ENCODE measurements around the gene C20orf96.
A peak's percentile ranks its signal among the peaks of the same experiment; 100 is the strongest.
"Not testable (repeated sequence)": the region's sequence is repeated elsewhere in the genome, so short reads cannot be mapped to it uniquely, and the experiment has no call there.

Gene C20orf96

DNA sequence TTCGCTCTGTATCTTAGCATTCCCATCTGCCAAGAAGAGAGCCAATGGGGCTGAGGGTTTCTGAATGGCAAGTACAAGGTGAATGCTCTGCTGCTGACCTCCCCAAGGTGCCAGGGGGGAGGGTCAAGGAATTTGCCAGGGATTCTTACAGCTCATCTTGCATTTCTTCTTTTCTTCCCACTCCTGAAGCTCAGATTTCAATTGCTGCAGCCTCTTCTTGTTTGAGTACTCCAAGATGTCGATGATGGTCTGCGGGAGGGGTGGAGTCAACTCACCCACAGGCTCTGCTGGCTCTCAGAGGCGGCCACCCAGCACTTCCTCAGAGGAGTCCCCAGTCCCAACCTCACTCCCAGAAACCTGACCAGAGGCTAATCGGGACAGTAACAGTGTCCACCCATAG, 12.4 kb downstream of the C20orf96 start:
- DNase-seq: no peak

DNA sequence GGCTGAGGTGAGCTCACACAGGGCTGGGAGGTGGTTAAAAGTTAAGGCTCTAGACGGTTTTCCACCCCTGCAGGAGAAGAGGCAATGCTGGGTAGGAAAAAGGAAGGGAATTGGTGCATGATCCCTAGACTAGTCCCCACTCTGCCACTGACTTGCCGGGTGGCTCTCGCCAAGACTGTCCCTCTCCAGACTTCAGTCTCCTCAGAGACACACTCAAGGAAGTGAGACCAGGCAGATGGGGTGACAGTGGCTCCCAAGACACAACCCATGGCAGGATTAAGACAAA, 13.1 kb downstream of the C20orf96 start:
- no peak for DNase-seq

DNA sequence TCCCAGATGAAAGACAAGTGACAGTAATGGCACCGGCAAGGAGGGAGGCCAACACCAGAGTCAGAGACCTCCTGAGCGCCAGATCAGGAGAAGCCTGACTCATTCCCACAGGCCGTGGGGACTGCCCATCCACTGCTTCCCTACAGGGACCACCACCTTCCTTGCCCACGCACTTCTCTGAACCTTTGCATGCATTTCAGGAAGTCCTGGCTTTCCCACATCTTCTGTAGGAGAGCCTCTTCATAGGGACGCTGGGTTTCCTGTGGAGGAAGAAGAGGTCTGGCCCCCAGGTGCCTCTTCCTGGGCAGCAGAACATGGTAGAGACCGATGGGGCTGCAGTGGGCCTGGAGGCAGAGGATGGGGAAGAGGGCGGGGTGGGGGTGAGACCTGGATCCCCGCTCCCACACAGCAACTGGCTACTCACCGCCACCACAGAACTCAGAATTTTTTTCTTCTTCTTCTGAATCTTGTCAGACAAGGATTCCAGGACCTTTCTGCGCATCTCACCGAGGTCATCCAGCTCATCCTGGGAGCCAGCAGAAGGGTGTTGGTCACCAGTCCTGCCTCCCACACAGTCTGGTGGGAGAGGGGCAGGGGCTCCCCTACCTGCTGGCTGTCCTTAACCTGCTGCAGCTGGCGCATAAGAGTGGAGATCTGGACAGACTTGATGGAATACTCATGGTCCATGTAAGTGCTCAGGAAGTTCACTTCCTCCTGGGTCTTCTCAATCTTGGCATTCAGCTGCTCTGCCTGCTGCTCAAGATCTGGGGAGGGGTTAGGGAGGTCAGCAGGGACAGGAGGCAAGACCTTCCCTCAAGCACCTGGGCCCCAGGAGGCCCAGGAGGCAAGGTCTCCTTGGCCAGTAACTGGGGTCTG, 13.7 kb downstream of the C20orf96 start:
- DNase-seq: no peak

DNA sequence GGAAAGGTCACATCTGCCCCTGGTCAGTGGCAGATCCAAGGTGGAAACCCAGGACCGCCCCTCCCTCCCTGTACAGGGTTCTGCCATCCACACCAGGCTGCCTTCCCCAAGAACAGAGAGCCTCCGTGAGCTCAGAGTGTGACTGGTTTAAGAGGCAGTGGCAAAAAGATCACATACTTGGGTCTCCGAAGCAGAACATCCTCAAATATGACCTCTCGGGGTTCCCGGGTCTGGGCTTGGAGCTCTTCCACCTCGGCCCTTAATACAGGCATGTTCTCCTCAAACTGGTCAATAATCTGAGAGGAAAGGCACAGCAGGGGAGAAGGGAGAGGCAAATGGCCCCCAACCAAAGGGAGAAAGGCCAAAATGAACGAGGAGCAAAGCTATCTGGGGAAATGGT, 14.8 kb downstream of the C20orf96 start:
- DNase-seq: no peak

DNA sequence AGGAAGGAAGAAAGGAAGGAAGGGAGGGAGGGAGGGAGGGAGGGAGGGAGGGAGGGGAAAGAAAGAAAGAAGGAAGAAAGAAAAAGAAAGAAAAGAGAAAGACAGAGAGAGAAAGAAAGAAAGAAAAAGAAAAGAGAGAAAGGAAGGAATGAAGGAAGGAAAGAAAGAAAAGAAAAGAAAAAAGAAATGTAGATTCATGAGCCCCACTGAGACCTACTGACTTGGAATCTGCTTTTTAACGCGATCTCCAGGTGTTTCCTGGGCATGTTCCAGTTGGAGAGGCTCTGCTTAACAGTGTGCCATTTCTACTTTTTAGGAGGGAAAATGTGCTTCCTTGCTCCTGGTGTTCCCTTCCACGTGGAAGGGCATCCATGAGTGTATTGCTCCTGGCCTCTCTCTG, 16.7 kb downstream of the C20orf96 start:
- no peak for DNase-seq

DNA sequence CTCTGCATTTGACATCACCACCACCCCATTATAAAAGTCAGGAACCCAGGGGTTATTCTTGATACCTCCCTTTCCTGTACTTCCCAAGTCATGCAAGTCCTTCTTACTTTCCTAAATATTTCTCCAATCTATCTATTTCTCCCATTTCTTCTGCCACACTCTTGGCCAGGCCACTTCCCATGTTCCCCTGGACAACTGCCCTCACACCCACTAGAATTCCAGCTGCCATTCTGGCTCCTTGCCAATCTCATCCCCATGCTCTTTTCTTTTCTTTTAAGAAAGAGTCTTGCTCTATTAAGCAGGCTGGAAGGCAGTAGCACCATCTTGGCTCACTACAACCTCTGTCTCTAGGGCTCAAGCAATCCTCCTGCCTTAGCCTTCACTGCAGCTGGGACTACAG, 17.8 kb downstream of the C20orf96 start:
- no peak for DNase-seq

DNA sequence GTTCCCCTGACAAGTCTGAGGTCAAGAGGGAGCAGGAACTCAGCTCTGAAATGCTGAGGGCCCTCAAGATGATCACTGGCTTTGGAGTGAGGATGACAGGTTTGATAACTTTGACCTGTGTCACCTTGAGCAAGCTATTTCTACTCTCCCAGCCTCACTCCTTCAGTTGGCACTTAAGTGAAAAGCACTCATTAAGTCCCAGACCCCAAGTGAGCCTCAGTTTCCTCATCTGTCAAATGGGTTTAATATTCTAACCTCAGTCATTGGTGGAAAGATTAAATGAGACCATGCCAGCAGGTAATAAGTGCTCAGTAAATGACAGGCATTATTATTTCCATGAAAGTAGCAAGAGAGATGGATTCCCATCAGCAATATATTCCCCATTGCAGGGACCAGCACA, 19.0 kb downstream of the C20orf96 start:
- no peak for DNase-seq

DNA sequence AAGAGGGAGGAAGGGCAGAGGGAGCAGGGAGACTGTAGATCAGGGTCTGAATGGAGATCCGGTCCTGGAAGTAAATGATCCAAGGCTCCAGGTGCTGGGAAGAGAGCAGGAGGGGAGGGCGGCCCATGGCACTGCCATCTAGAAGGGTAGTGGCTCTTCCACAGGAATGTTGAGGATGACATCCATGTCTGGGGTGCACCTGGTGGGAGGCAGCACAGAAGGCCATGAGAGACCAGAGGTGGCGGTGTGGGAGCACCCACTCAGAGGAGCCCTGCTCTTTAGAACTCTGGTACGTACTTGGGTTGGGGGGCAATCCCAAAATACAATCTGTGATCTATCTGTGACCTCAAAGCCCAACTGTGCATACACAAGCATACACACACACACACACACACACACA, 19.5 kb downstream of the C20orf96 start:
- DNase-seq: no peak

DNA sequence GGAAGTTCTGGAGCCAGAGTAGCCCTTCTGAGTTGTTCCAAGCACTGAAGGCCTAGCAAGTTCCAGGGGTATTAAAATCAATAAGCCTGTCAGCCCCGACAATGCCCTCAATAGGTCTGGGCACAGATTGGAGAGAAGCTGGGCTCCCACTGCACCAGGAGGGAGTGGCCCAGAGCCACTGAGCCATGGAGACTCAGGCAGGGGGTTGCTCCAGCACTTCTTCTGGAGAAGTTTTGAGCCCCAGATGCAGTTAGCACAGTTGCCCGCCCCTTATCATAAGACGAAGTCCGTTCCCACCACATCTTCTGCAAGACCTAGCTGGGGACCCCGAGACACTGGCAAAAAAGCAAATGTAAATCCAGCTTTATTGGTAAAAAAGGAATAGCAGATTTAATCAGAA, 20.0 kb downstream of the C20orf96 start:
- no peak for DNase-seq

DNA sequence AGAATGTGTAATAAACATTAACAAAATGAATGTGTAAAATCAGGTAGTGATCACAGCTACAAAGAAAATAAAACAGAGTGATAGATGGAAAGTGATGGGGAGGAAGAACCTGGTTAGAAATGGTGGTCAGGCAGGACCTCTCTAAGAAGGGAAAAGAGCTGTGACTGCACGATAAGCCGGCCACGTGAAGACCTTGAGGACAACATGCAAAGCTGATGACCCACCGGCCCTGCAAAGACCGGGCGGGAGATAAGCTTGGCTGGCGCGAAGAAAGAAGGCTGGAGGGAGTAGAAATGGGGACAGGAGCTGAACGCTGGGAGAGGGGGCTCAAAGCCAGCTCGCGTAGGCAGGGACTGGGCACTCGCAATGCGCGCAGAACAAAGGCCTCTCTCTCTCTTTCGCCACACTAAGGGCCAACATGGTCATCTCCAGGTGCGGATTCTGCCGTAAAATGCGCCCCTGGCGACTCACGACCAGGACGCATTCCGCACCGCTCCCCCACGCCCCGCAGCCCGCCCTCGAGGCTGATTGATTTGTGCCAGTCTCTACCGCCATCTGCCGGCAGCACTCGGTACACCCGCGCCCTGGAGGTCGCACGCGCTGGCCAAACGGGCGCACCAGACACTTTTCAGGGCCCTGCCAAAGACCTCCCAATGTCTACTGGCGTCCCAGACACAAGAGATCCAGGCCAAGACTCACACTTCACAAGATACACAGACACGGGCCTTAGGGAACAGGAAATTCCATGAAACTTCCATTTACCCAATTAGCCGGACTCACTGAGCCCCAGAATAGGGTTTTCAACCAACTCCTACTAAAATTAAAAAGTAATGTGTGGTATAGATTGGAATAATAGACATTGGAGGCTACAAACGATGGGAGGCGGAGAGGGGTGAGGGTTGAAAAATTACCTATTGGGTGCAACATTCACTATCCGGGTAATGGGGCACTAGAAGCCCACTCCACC, 23.7 kb downstream of the C20orf96 start:
- DNase-seq: peak; percentile 77

DNA sequence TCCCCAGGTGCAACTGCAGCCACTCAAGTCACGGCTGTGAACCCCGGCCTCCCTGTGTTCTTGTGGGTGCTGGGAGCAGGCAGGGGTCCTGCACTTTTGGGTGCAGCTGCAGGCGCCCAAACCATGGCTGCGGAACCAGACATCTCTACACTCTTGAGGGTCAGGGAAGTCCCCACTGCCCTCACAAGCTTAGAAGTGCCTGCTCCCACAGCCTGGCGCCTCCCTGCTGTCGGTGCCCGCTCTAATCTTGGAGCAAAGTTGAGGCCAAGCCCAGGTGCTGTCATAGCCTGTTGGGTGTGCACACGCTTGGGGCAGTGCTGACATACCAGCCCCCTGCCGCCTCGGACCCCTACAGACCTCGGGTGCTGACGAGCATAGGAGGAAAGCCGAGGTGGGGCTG, 26.8 kb downstream of the C20orf96 start:
- DNase-seq: no peak

DNA sequence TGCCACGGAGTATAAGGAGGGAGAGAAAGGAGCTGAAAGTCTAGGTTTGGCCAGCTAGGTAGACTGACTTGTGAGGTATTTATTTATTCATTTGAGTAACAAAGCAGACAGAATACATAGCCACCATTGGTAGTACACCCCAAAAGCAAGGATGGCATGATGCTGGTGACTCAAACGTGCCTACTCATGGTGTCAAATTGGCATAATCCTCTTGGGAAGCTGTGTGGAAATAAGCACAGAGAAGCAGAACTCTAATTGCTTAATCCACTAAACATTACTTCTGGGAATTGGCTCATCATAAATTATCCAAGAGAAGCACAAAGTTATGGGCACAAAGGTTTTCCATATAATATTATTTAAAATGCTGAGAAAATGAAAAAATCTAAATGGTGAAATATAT, 30.6 kb downstream of the C20orf96 start:
- DNase-seq: no peak

DNA sequence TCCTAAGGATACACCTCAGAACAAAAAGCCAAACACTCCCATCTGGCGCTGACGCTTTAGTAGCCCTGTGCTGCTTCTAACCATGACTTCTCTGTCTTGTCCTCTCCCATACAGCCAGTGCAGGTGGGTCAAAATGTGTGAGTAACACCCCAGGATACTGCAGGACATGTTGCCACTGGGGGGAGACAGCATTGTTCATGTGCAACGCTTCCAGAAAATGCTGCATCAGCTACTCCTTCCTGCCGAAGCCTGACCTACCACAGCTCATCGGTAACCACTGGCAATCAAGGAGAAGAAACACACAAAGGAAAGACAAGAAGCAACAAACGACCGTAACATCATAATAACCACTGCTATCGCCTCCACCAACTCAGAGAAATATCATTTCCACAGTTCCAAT, 31.6 kb downstream of the C20orf96 start:
- DNase-seq: peak; percentile 25

DNA sequence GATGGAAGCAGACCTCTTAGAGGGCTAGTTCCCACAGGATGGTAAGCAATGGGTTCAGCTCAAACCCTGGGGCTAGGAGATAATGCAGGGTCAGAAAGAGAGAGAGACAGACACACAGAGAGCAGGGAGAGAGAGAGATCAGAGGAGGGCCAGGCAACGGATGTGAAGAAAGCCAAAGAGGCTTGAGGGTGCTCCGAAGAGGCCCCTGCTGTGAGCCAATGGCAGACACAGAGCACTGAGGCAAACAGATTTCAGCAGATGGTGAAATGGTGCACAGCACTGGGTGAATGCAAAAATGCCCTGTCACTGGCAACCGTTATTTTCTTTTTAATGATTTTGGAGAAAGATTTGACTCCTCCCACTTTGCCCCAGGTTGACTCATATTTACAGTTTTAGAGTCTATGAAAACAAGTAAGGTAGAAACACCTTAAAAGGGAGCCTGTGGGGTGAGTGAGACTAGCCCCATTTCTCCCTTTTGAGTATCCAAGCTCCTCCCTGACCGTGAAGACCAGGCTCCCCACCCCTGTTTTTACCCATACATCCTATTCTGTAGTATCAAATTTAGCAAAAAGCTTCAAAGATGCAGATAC, 32.2 kb downstream of the C20orf96 start:
- no peak for DNase-seq

DNA sequence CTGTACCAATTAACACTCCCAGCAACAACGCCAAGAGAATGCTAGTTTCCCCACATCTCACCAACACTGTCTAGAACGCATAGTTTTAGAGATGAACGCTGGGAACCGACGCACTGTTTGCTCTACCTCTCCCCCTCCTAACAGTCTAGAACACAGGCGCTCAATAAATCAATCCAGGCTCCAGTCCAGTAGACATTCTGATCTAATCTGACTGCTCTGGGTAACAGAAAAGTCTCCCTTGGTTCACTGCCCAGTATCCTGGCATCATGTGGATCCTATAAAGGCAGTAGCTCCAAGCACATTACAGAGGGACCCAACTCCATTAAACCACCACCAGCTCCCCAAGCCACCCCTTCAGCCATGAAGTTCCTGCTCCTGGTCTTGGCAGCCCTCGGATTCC, 33.1 kb downstream of the C20orf96 start, which contains the start of gene DEFB132:
DEFB132 (plus strand) TSS at position 306 of the 400 bp plus-strand sequence; CDS start at position 361, 55 bp downstream.
- DNase-seq: no peak

DNA sequence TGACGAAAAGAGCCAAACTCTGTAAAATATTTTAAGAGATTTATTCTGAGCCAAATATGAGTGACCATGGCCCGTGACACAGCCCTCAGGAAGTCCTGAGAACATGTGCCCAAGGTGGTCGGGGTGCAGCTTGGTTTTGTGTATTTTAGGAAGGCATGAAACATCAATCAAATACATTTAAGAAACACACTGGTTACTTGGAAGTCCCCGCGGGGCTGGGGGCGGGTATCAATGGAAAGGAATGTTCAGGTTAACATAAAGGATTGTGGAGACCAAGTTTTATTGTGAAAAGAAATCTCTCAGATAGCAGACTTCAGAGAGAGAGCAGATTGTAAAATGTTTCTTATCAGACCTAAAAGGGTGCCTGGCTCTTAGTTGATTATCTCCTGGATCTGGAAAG, 37.1 kb downstream of the C20orf96 start:
- DNase-seq: not testable (repeated sequence)

DNA sequence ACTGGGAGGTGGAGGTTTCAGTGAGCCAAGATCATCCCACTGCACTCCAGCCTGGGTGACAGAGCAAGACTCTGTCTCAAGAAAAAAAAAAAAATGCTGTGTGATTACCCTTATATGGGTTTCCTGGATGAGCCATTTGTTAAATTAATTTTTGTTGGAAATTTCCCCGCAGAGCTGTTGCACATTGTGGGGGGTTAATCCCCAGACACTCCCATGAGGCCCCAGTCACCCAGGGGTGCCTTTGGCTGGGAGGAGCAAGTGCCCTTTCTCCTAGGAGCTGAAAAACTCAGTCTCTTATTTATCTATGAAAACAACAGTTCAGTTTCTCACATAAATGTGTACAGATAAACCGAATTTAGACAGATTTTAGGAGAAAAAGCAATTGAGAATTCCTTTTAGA, 37.7 kb downstream of the C20orf96 start:
- no peak for DNase-seq

DNA sequence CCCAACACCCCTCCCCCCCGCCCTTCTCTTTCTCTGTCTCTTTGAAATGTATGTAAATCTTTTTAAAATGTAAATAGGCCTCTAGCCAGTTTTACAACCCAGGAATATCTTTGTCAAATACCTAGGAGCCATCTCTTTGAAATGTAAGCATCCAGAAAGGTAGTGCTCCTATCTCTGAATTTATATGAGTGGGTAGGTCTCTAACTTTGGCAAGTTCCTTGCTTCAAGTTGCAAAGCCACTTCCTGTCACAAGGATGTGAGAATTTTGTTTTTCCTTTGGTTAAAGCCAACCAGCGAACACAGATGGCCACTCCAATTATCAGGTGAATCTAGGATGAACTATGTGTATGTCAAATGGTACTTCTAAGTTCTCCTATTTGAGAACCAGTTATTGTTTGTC, 39.2 kb downstream of the C20orf96 start:
- DNase-seq: no peak

DNA sequence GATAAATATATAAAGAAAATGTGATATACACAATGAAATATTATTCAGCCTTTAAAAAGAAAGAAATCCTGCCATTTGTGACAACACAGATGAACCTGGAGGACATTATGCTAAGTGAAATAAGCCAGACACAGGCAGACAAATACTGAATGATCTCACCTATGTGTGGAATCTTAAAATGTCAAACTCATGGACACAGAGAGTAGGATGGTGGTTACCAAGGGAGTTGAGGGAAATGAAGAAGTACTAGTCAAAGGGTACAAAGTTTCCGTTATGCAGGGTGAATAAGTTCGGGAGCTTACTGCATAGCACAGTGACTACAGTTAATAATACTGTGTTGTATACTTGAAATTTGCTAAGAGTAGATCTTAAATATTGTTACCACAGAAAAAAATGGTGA, 47.6 kb downstream of the C20orf96 start:
- DNase-seq: no peak

DNA sequence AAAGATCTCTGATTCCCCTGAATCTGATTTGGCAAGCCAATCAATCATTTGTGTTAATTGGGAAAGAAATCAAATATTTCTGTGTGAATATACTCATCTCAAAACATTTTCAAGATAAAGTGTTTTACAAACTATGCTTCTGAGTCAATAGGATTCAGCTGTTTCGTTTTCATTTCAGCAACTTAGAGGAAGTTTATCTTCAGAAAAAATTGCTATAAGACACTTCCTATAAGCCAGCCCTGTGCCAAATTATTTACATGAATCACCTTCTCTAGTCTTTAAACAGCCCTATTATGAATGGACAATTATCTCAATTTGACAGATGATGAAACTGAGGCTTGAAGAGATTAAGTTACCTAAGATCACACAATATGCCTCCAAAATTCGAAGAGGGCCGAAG, 52.6 kb downstream of the C20orf96 start:
- no peak for DNase-seq

DNA sequence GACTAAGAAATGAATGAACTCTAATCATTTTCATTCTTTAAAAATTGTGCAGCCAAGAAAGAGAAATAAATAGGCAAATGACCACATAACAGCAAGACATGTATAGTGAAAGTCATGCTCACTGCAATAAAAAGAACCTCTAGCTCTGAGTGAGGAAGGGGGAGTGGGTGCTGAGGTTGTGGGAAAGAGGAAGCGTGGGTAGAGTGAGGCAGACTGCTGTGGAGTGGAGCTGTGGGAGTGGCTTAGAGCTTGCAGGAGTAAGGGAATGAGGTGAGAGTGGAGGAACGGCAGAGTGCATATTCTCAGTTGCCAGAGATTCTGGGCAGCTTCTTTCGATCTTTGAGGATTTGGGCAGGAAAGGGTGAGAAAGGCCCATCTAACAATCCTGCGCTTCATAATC, 53.1 kb downstream of the C20orf96 start:
- DNase-seq: no peak

DNA sequence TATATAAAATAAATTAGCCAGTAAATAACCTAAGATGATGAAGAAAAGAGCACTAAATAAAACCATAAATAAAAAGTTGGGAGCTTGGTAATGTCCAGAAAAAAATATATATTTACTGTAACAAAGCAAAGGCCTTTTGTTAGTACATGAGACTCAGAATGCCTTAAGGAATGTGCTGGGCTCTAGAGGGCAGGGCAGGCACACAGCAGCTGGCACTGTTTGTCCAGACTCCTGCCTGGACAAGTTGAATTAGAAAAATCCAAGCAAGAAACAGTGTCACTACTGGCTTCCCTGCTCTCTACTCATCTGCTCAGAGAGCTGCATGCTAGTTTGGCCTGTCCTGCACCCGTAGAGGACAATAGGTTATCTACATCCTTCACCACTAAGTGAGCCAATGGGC, 54.7 kb downstream of the C20orf96 start:
- DNase-seq: no peak

DNA sequence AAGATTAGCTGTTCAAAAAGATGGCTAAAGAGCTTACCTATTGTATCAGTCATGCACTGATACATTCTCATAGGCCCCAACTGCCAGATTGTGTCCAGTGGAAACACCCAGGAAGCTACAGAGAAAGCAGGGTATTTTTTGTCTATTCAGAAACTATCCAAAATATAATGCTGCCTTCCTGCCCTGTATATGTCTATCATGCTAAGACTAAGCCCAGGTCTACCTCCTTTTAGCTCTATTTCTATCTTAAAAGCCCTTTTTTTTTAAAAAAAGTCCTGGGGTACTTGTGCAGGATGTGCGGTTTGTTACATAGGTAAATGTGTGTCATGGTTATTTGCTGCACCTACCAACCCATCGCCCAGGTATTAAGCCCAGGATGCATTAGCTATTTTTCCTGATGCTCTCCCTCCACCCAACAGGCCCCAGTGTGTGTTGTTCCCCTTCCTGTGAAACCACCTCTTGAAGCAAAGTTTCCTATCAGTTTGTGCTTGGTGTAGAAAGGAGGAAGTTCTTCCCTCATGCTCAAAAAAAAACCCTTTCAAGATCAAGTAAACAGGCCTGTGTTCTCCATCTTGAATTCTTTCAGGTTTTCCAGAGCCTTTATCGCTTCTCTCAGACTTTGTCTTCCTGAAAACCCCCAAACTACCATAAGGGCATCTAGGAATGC, 63.0 kb downstream of the C20orf96 start:
- no peak for DNase-seq

All from fibroblast of upper back skin (primary cell).